ENCODE measurements around the gene GPR176.

The GPR176 gene

DNA sequence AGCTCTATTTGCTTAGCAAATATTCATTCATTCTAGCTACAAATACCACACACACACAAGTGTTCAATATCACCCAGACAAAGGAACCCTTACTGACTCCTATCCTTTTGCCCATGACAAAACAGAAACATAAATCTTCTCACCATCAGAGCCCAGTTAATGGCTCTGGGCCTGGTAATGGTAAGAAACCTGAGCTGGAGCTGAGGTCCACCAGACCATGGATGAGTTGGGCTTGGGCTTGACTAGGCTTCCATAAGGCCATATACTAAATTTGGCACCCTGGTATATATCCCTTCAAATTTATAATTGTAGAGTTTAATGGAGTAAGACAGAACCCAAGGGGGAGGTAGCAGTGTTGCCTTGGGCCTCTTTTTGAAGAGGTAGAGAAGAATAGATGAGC, 29.4 kb downstream of the GPR176 start:
- DNase-seq (ENCODE audit: low read depth in 2 of 2), result no peak

DNA sequence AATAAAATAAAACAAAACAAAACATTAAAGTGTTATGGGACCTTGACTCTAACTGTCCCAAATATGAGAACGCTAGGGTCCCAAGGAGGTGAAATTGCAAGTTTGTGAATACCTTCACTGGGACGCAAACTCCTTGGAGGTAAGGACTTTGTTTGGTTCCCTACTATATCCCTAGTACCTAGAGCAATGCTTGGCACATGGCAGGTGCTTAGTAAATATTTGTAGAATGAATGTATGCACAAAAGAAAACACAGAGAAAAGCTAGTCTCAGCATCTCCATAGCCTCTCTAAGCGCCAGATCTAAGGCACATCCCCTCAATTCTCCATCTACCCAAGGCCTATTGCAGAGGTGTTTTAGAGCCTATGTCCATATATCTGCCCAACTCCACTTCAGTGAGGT, 30.5 kb downstream of the GPR176 start:
- no peak for DNase-seq (ENCODE audit: low read depth in 2 of 2)

DNA sequence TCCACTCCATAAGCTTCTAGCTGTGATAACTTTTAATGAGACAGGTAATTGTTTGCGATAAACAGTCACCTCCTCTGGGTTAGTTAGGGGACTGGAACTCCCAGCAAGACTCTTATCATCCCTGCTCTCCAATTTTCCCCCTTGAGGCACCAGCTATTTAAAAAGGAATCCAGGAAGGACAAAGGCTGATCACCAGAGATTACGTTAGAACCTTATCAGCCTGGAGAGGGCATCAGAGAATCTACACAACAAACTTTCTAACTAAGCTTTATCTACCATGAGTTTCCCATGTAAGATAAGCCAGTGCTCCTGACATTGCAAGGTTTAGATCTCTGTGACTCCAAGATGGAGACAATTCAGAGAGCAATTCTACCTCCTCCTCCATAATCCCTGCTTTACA, 31.3 kb downstream of the GPR176 start:
- DNase-seq (ENCODE audit: low read depth in 2 of 2), result no peak

DNA sequence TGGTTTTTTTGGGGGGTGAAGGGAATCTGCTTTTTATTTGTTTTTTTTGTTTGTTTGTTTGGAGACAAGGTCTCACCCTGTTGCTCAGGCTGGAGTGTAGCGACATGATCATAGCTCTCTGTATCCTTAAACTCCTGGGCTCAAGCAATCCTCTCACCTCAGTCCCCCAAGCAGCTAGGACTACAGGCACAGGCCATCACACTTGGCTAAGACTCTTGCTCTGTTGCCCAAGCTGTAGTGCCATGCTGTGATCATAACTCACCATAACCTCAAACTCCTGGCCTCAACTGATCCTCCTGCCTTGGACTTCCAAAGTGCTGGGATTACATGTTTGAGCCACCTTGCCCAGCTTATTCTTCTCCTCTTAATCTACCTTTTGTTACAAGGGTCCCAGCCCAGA, 31.8 kb downstream of the GPR176 start:
- no peak for DNase-seq (ENCODE audit: low read depth in 2 of 2)

DNA sequence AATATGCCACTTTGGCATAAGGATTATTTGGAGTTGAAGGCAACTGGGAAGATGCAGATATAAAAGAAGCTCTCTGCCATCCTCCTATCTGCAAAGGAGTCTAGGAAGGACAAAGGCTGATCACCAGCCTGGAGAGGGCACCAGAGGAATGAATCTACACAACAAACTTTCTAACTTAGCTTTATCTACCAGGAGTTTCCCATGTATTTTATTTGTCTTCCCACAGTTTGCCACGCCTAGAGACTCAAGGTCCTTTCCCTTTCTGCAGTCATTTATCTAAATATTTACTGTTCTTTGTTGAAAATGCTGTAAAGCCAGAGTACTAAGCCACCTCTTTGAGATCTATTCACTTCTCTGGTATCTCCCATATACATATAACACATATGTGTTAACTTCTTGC, 32.2 kb downstream of the GPR176 start:
- no peak for DNase-seq (ENCODE audit: low read depth in 2 of 2)

DNA sequence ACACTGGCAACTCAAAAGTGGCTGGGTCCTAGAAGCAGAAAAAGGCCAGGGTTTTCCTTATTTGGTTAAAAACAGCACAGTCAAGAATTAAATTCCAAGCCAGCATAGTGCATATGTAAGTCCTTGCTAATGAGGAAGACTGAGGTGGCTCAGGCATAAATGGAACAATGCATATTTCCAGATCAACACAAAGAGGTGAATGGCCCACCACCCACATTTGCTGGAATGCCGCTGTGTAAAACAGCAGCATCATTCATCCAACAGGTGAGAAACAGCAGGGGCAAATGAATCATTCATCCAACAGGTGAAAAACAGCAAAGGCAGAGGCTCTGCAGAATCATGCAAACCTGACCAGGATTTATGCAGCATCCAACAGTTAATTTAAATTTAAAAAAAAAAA, 32.9 kb downstream of the GPR176 start:
- DNase-seq (ENCODE audit: low read depth in 2 of 2), result no peak

DNA sequence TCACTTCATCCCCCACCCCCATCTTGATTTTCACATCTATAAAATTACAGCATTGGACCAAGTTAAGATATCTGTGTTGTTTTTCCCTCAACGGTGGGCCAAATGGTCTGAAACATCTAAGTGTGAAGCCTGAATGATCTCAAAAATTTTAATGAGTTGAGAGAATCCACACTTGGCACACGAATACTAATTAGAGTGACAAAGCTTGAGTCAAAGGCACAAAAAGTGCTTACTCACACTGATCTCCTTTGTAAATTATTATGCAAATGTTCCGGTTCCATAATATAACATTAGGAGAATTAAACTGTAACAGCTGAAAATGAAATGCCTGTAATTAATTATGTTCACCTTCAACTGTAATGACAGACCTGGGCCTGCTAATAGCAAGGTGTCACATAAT, 33.6 kb downstream of the GPR176 start:
- no peak for DNase-seq (ENCODE audit: low read depth in 2 of 2)

DNA sequence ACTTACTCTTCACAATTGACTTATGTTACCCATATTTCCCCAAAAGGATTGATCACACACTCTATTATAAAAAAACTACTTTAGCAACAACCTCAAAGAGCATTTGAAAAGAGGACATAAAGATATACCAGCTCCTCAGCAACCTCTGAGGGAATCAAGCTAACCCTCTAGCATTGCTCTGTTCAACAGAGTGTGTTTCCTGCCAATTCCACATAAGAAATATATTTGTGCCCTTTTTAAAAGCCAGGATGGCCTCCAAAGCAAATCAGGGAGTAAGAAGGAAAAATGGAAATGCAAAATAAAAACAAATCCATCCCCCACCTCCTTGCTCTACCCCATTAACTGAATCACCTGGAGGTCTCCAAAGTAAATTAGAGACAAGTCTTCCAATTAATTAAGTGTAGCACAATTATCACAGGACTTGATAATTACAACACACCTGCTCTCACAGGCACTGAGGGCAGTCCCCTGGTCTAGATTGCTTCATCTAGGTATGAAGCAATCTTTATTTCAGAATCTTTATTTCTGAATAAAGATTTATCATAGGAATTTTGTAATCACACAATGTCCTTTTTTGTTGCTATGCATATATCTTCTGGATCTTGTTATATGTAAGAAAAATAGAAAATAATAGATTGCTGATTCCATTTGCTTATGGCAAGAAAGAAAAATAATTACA, 34.8 kb downstream of the GPR176 start:
- no peak for DNase-seq (ENCODE audit: low read depth in 2 of 2)

DNA sequence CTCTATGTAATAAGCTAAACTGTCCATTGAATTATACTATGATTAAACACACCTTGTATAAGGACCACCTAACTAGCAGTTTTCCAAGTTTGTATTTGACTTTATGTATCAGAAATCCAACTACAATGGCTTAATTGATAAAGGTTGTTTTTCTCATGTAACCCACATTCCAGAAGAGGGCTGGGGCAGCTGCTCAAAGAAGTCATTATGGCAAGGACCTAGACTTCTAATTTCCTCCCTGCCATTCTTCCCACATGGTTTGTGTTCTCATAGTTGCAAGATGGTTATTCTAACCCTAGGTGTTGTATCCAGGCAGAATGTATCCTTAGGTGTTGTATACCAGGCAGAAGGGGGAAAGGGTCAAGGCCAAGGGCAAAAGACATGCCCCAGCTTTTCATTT, 35.7 kb downstream of the GPR176 start:
- DNase-seq (ENCODE audit: low read depth in 2 of 2), result no peak

DNA sequence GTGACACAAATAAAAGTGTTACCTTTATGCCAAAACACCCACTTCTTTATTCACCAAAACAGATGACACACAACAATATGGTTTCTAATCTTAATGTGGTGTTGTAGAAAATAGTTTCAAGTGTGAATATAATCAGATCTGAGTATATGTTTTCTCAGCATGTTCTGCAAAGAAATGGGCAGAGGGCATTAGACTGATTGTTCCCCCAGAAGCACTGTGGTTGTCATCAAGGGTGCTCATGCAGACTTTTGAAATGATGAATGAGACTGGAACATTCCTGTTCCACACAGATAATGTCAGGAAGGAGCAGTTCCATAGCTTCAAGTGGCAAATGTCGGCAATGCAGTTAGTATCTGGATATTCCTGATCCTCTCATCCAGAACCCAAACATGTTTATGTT, 37.5 kb downstream of the GPR176 start:
- no peak for DNase-seq (ENCODE audit: low read depth in 2 of 2)

DNA sequence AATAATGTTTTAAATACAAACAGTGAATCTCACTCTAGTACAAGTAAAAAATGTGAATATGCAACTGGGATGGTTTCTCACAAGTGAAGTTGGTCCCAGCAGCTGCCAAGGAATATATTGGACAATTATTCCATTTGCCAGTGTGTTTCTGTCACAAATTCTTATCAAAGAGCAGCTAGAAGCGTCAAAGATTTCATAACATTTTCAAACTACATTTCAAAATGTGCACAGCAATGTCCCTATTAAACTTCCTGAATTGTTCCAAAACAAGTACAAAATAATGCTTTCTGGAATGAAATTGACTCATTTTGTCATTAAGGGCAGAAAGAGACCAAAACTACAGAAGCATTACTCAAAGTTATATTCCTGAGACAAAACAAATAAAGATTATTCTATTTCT, 38.3 kb downstream of the GPR176 start:
- no peak for DNase-seq (ENCODE audit: low read depth in 2 of 2)

DNA sequence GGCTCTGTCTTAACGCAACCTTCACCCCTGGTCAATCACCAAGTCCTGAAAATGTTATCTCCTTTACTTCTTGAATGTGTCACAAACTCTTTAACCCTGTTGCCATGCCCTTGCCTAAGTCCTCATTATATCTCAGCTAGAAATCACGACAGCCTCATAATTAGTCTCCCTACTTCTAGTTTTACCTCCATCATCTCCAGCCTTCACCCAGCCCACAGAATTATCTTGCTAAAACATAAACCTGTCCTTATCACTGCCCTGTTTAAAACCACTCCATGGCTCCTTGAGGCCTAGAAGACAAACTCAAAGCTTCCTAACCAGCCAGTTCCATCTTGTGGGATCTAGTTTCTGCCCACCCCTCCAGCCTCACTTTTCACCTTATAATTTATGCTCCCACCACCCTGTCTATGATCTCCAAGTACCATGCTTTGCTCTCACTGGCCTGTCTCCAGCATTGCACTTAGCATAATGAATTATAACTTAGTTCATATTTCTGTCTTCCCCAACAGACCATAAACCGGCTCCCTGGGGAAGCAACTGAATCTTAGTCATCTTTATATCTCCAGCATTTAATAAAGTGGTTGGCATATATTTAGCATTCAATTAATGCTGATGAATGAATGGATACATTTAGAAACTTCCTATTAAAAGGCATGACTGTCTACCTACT, 39.2 kb downstream of the GPR176 start:
- no peak for DNase-seq (ENCODE audit: low read depth in 2 of 2)

DNA sequence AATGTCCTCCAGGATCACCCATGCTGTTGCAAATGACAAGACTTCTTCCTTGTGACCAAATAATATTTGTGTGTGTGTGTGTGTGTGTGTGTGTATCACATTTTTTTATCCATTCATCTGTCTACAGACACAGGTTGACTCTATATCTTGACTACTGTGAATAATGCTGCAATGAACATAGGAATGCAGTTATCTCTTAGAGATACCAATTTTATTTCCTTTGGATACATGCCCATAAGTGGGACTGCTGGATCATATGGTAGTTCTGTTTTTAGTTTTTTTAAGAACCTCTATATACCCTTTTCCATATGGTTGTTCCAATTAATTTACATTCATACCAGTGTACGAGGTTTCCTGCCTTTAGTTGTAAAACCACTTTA, 41.7 kb downstream of the GPR176 start:
- no peak for DNase-seq (ENCODE audit: low read depth in 2 of 2)

DNA sequence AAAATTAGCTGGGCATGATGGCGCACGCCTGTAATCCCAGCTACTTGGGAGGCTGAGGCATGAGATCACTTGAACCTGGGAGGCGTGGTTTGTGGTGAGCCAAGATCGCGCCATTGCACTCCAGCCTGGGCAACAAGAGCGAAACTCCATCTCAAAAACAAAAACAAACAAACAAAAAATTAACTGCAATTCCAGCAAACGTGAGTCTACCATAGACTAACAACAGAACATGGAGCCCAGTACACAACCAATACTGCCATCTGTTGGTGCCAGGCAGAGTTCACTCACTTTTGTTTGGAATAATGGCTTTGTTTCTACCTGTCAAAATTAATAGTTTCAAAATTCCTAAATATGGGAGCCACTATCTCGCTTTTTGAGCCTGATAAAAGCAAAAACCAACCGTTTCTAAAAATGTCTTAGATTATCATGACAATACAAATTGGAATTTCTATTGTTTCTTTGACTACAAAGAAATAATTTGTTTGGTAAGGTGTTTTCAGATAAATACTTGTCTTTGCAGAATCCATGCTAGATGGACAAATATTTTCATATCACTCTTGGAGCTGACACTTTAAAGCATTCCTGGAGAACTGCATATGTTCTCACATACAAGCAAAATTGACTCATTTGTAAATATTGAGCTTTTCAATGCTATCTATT, 45.0 kb downstream of the GPR176 start:
- no peak for DNase-seq (ENCODE audit: low read depth in 2 of 2)

DNA sequence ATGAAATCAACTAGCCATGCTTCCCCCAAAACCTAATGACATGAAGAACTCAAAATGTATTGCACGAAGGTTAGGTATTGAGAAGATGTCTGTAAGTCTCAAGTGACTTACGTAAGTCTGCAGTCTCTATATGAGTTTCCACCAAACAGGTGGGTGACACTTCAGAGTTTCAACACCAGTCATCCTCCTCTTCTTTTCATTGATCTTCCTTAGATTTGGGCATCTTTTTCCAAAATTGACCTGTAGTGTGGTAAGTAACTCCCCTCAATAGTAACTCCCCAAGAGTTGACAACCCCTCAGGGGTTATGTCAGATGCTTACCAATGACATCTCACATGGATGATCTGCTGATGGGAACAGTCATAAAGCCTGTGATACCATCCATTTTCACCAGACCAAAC, 46.1 kb downstream of the GPR176 start:
- DNase-seq (ENCODE audit: low read depth in 2 of 2), result no peak

DNA sequence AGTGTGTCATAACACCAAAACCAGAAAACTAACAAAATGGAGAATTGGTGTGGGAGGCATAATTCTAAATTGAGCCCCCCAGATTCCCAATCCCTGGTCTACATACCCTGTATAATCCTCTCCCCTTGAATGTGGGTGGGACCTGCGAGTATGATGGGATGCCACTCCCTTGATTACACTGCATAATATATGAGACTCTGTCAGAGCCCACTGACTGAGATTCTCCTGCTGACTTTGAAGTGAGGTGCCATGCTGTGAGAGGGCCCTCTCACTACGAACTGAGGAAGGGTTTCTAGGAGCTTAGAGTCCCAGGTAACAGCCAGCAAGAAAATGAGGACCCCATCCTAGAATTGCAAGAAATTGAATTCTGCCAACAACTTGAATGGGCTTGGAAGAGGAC, 49.5 kb downstream of the GPR176 start:
- no peak for DNase-seq (ENCODE audit: low read depth in 2 of 2)

DNA sequence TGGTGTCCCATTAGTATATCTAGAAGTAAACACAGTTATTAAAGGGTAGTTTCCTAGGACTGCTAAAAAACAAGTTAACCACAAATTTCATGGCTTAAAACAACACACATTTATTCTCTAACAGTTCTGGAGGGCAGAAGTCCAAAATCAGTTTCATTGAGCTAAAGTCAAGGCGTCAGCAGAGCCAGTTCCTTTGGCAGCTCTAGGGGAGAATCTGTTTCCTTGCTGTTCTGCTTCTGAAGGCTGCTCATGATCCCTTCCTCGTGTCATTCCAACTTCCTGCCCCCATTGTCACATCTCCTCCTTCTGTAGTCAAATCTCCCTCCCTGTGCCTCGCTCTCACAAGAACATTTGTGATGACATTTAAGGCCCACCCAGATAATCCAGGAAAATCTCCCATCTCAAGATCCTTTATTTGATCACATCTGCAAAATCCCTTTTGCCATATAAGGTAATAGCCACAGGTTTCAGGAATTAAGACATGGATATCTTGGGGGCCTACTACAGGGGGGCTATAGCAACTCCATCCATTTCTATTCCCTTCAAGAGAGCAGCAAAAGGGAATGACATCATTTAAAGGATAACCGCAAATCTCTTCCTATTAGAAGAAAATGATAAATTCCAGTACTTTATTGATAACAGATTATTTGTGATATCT, 50.1 kb downstream of the GPR176 start:
- DNase-seq (ENCODE audit: low read depth in 2 of 2), result no peak

DNA sequence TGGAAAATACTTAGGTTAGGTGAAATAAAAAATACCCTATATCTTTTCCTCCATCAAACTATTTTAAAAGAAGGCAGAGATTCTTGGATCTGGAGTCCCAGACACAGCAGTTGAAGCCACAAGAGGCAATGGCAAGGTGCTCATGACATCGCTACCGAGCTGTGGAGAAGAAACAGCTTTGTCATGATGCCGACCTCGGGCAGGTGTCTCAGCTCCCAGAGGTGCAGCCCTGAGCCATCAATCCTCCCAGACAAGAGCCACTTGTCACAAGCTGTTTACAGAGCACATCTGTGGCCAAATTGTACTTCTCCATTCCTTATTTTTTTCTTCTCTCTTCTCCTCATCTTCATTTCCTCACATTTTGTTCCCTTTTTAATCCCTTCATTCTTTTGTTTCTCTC, 50.8 kb downstream of the GPR176 start:
- no peak for DNase-seq (ENCODE audit: low read depth in 2 of 2)

DNA sequence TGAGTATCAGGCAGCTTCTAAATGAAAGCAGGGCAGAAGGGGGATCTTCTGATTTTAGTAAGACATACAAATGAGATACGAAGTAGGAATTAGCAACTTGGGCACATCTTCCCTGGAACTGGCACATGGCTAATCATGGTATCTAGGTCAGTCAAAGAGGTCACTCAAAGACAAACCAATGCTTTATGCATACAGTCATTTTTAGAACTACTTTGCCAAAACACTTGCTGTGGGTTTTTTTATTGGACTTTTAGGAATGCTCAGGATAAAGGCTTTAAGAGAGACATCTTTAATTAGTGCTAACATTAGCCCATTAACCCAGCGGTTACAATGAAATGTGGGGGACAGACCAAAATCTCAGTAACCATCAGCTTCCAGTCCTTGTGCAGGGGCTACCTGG, 51.7 kb downstream of the GPR176 start:
- DNase-seq (ENCODE audit: low read depth in 2 of 2), result no peak

DNA sequence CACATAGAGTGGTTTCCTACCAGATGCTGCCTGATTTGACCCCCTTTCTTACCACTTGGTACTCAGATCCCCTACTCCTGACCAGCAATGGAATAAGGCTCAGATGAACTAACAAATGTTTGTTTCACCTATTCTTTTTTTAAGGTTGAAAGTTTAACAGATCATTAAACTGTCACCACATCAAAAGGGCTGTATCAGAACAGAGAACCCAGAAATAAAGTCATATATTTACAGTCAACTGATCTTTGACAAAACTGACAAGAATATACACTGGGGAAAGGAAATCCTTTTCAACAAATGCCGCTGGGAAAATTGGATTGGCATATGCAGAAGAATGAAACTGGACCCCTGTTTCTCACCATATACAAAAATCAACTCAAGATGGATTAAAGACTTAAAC, 56.0 kb downstream of the GPR176 start:
- no peak for DNase-seq (ENCODE audit: low read depth in 2 of 2)

DNA sequence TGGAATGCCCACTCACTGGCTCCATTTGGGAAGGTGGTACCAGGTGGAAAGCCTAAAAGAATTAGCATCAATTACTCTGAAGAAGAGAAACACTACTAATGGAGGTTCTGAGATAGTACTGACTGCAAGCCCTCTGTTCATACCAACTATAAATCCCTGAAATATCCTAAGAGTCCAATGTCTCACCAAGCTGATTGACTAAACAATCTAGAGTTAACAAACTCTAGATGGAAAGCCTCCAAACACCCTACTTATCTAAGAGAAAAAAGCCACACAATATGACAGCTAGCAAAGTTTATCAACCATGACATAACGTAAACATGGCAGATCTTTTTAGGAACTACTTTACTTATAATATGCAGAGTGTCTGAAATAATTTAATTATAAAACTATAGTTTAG, 59.2 kb downstream of the GPR176 start:
- no peak for DNase-seq (ENCODE audit: low read depth in 2 of 2)

DNA sequence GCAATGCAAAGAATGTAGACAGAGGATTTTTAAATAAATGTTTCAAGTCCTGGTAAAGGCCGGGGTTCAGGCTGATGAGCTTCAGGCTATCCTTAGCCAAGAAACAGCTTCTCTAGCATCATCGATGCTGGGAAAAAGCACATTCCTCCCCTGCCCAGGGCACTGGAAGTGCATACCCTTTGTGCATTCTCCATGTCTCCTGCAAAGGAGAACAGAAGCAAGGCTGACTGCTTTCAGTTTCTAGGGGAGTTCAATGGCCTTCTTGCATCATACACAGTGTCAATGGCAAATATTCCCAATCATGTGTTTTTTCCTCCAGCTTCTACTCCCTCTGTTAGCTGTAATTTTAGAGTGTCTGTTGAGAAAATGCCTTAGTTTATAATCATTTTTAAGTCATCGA, 59.9 kb downstream of the GPR176 start:
- DNase-seq (ENCODE audit: low read depth in 2 of 2), result no peak

DNA sequence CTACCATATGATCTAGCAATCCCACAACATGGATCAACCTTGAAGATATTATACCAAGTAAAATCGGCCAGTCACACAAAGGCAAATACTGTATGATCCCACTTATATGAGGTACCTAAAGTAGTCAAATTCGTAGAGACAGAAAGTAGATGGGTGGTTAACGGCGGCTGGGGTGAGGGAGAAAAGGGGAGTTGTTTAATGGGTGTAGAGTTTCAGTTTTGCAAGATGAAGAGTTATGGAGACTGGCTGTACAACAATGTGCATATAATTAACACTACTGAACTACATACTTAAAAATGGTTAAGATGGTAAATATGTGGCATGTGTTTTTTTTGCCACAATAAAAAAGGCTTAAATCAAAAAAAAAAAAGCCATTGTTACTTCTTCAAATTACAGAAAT, 60.4 kb downstream of the GPR176 start:
- DNase-seq (ENCODE audit: low read depth in 2 of 2), result no peak
